Measurements from ENCODE around the gene SNAP23. TPM values are rescaled to one million over a fixed set of nuclear protein-coding genes. Genes with fewer than 3 reads are reported as not detected.

Gene SNAP23
- total and polyA plus RNA-seq, 2 of the 8 experiments (the other 6 are each of a cell fraction or from before 2014, with no cell fraction given) = 58.0 to 72.8 TPM

GRCh38 chr15:42491539-42492225 is 3.8 kb upstream of the SNAP23 start (continued):
- TF ChIP-seq CHD7 (IDR thresholded peaks at IDR 0.05; ENCODE audit: insufficient replicate concordance, low read length) (no peak), KDM1A (IDR thresholded peaks at IDR 0.05; ENCODE audit: borderline replicate concordance, low read length) (no peak), SP1 (IDR thresholded peaks at IDR 0.05; ENCODE audit: low read depth, low read length) (no peak), FOSL1 (IDR thresholded peaks at IDR 0.05; ENCODE audit: insufficient read depth, low read depth, low read length) (no peak), BCL11A (IDR thresholded peaks at IDR 0.05; ENCODE audit: low read depth in 2 of 2, low read length in 2 of 2) (no peak), SIN3A (conservative IDR thresholded peaks at IDR 0.05 in 1 of 2, IDR thresholded peaks at IDR 0.05 in 1 of 2; ENCODE audit: low read depth in 1 of 2, low read length in 2 of 2) (no peak), USF2 (IDR thresholded peaks at IDR 0.05; ENCODE audit: low read length) (no peak), JUND (IDR thresholded peaks at IDR 0.05; ENCODE audit: low read length) (no peak), TEAD4 (IDR thresholded peaks at IDR 0.05; ENCODE audit: low read depth, low read length) (no peak), CBX5 (IDR thresholded peaks at IDR 0.05; ENCODE audit: low read depth, low read length) (no peak)

Measured in H1 (cell line).